DMS53 (cell line): ENCODE results near the gene DHDH.

ENCODE experiments used
- DNase-seq: peaks from one replicate; lab custom pipeline; 2025; lab: John Stamatoyannopoulos, UW

The DHDH gene

DNA sequence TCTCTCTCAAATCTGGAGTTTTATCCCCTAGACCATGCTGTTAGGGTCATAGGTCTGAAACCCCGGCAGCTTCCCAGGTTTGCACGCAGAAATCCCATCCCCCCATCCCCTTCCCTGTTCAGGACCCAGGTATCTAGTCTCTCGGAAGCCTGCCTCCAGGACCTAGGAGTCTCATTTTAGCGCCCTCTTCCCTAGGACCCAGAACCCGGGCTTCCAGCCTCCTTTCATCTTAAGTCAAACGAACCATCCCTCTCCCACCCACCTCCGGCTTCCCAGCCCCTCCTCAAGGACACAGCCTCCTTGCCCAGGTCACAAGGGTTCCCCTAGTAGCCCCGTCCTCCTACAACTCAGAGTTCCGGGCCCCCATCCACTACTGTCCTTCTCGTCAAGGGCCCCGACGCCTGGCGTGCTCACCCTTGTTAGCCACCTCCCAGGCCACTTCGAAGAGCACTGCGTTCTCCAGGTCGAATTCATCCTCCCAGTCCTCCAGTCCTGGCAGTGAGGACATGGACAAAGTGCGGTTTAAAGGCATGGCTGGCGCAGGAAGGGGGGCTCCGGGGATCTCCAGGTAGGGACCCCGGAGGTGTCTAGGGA lies 59.2 kb downstream of the DHDH start:
- DNase-seq = peak; percentile 84

DNA sequence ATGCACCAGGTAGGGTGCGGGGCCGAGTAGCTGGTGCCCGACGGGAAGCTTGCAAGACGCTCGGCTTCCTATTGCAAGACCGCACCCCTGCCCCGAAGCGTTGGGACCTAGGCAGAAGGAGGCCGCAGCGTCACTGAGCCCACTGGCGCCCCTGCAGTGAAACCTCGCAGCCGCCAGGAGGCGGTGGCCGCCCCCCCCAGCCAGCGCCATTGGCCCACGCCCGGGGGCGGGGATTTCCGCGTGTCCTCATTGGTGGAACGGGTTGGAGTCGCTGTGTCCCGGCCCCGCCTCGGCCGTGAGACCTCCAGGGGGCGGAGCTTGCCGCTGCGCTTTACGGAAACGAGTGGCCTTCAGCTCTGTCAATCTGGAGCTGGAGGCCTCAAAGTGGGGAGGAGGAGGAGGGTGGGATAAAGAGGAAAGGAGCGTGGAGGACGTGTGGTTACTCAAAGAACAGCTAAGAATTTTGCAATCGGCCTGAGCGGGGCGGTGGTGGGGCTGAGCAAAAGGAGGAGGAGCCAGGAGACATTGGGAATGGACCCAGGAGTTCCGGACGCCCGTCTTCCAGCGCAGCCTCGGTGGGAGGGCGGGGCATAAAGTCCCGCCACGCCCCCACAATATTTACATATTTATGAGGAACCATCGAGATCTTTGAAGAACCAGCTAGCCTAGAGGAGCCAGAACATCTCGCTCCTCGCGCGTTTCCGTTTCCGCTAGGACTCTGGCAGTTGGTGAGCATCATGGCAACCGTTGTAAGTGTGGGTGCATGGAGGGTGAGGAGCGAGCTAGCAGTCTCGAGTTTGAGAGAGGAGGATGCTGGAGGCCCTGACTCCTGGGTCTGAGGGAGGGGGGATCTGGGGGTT lies 59.9 kb downstream of the DHDH start, which contains the start of the genes GYS1 and RUVBL2:
TSS of gene GYS1 (minus strand) at position 135 of the 860 bp plus-strand sequence. CDS start 197 bp downstream, outside the sequence.
TSS of gene RUVBL2 (plus strand) at position 713 of the 860 bp plus-strand sequence. CDS start at position 738, 25 bp downstream.
- DNase-seq = peak; percentile 100

DNA sequence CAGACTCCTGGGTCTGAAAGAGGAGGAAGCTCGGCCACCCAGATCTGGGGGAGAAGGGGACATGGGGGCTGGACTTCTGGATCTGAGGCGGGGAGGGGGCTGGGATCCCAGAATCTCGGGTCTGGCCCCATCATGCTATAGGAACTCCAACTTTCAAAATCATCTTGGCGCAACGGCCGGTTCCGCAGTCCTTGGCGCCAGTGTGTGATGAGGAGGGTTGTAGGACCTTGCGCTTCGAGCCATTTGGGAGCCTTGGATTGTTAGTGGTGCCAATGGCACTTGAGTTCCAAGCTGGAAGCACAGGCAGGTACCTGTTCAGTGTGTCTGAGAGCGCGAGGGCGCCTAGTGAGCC lies 60.5 kb downstream of the DHDH start:
- peak; percentile 43 for DNase-seq
